Heart left ventricle (tissue), 13 donors: Measurements from ENCODE around the gene PRICKLE2.

Experiments used
- POLR2A ChIP-seq, 2 donors: fragments of 450-650 bp; IDR thresholded peaks; one replicate each; pipeline ENCODE4 v1.6.1; 2017; ENCODE audit warnings: antibody characterized with exemption in 2 of 2, mild to moderate bottlenecking in 2 of 2, moderate library complexity in 2 of 2
- TF ChIP-seq, protein P1 (sequence below), 12 donors: fragments of 200-600 bp; sonication (generic) in 4 of 12; IDR thresholded peaks; one replicate each; pipeline versions ENCODE4 v1.5.0 to v1.8.0; 2018 to 2022; ENCODE audit warnings: antibody characterized with exemption in 12 of 12, mild to moderate bottlenecking in 5 of 12
- donor health status: ischemic (EF 13 %, LVEDD 7.1; RV severe dilation, severe dysfunction).
- donor health status: DM: no; HTN: yes; CAD: no.
- donor health status: DM: no; HTN: no; CAD: no.
- donor health status: ischemic (EF 25% LVEDD 6.9; RV normal size, moderate dysfunction).
- donor health status: ischemic (EF 25% LVEDD 5.7; RV mildly dilated, moderate dysfunction).
- donor health status: ischemic (EF 35%, LVEDD 5.7; RV mildly dilated, moderate dysfunction).
- donor health status: nonischemic (EF 11% LVEDD 7.7; RV severe dilation, severe dysfunction).
- donor health status: DM: yes; HTN: yes; CAD: no.
- donor health status: PGD.
- donor health status: ischemic (EF 29% LVEDD 5.4; RV normal size, mild dysfunction).
- donor health status: nonischemic (EF 23%, LVEDD 6.1; RV moderate dilation, normal function).

DNA sequence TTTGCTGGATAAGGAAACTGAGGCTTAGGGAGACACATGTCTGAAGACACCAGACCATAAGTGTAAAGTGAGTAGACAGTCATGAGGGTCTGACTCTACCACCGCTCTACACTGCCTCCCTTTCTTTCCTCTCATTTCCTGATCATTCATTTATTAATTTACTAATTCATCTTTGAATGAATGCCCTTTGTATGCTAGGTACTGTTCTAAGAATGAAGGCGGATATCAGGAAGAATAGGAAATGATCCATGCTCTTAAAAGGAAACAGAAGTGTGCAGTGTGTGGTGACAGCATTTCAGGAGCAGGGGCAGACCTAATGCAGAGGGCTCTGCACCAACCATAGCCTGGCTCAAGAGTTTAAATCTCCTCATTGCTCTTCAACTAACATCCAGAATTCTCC lies 170.2 kb downstream of the PRICKLE2 start:
- TF ChIP-seq, protein P1, sequence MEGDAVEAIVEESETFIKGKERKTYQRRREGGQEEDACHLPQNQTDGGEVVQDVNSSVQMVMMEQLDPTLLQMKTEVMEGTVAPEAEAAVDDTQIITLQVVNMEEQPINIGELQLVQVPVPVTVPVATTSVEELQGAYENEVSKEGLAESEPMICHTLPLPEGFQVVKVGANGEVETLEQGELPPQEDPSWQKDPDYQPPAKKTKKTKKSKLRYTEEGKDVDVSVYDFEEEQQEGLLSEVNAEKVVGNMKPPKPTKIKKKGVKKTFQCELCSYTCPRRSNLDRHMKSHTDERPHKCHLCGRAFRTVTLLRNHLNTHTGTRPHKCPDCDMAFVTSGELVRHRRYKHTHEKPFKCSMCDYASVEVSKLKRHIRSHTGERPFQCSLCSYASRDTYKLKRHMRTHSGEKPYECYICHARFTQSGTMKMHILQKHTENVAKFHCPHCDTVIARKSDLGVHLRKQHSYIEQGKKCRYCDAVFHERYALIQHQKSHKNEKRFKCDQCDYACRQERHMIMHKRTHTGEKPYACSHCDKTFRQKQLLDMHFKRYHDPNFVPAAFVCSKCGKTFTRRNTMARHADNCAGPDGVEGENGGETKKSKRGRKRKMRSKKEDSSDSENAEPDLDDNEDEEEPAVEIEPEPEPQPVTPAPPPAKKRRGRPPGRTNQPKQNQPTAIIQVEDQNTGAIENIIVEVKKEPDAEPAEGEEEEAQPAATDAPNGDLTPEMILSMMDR (IDR thresholded peaks at IDR 0.05) = no peak
- TF ChIP-seq POLR2A (IDR thresholded peaks at IDR 0.05) = no peak
